IPS-15b (cell line): Measurements from ENCODE around the gene METTL16.

ENCODE experiments used
- H3K27me3 ChIP-seq: one replicate; pipeline ENCODE4 v1.6.1; 2013; ENCODE audit warnings: low read length; ENCODE audit not compliant: control insufficient read depth, insufficient read depth
- H3K36me3 ChIP-seq: one replicate; pipeline ENCODE4 v1.6.1; 2013; ENCODE audit warnings: low read length; ENCODE audit not compliant: control insufficient read depth, insufficient read depth
- H3K4me1 ChIP-seq: one replicate; pipeline ENCODE4 v1.6.1; 2013; ENCODE audit warnings: mild to moderate bottlenecking, low read length; ENCODE audit not compliant: control insufficient read depth, insufficient read depth
- H3K4me3 ChIP-seq: one replicate; pipeline ENCODE4 v1.5.1; 2013; ENCODE audit warnings: low read depth, low read length
- H3K9ac ChIP-seq: one replicate; pipeline ENCODE4 v1.6.1; 2013; ENCODE audit warnings: low read depth, mild to moderate bottlenecking, low read length
- H3K9me3 ChIP-seq: one replicate; pipeline ENCODE4 v1.6.1; 2013; ENCODE audit warnings: mild to moderate bottlenecking, low read length; ENCODE audit not compliant: control insufficient read depth, insufficient read depth

Gene METTL16

DNA sequence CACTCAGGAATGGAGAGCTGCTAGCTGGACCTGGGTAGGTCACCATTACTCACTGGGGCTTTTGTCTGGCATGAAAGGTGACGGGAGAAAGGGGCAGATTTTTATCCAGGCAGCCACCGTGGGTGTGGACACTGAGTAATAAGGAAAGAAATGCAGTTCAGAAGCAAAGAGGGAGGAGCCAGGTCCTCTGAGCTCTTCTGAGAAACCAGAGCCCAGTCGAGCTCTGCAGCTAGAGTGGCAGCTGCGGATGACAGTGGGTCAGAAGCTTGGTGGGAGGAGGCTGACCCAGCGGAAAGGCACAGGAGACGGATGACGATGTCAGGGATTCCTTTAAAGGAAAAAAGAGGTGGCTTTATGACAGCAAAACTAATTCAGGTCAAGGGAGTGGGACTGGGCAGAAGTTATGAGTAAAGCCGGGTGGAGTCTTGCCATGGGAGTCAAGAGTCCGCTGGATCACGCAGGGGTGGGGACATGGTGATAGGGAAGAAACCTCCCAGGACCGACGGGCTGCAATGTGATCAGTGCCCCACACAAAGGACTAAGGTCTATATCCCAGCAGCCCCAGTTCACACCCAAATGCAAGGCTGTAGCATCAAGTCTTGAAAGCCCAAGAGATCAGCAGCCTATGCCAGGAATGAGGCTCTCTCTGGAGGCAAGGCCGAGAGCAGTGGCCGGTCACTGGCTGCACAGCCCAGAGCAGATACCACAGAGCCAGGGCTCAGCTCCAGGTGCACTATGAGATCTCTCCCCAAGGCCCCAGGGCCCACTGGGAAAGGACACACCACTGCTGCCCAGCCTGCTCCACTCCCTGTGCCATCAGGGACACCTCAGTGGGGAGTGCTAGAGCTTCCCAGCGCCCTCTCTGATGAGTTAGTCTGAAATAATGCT, 104.5 kb downstream of the METTL16 start:
- H3K36me3 ChIP-seq = peaks cover 6% of the 10 kb centered on the region
- H3K9me3 ChIP-seq = no peaks in the 10 kb centered on the region
- H3K4me3 ChIP-seq = no peak overlapping the region
- H3K4me1 ChIP-seq = peaks cover 3% of the 10 kb centered on the region
- no peak overlapping the region for H3K9ac ChIP-seq
- H3K27me3 ChIP-seq = no peaks in the 10 kb centered on the region

DNA sequence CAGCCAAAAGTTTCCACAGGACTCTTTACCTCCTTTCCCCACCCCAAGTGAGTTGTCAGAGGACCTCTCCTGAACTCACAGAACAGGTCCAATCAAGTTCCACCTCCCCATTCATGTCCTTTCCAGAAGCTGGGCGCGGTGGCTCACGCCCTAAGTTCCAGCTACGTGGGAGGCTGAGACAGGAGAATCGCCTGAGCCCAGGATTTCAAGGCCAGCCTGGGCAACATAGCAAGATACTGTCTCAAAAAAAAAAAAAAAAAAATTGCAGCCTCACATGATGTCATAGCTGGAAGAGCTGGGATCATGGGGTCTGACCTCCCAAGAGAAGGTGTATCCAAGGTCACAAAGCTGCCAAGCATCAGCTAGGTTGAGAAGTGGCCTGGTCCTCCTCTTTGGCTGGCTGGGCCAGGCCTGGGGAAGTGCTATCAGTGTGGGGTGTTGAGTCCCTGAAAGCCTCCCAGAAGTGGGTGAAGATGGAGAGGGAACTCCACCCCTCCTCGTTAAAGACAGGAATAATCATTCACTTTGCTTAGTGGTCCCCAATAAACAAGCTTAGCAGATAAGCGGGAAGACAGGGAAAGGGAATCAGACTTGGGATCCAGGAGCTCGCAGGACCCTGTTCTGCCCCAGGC, 105.3 kb downstream of the METTL16 start:
- Histone ChIP-seq H3K4me3 (no peak overlapping the region), H3K9me3 (no peaks in the 10 kb centered on the region), H3K27me3 (no peaks in the 10 kb centered on the region), H3K36me3 (peaks cover 6% of the 10 kb centered on the region), H3K9ac (no peak overlapping the region), H3K4me1 (peaks cover 3% of the 10 kb centered on the region)

- no peak overlapping the region for H3K9ac ChIP-seq
- H3K4me3 ChIP-seq = no peak overlapping the region
- peaks cover 4% of the 10 kb centered on the region for H3K36me3 ChIP-seq
- H3K27me3 ChIP-seq = no peaks in the 10 kb centered on the region
- peaks cover 3% of the 10 kb centered on the region for H3K4me1 ChIP-seq
- H3K9me3 ChIP-seq = no peaks in the 10 kb centered on the region
Observed at GRCh38 chr17:2405247-2405926, 106.3 kb downstream of the METTL16 start.

GRCh38 chr17:2403044-2403443, 108.6 kb downstream of the METTL16 start:
- no peak overlapping the region for H3K9ac ChIP-seq
- no peaks in the 10 kb centered on the region for H3K9me3 ChIP-seq
- H3K4me1 ChIP-seq = peaks cover 8% of the 10 kb centered on the region
- H3K36me3 ChIP-seq = peaks cover 4% of the 10 kb centered on the region
- no peaks in the 10 kb centered on the region for H3K27me3 ChIP-seq
- no peak overlapping the region for H3K4me3 ChIP-seq

DNA sequence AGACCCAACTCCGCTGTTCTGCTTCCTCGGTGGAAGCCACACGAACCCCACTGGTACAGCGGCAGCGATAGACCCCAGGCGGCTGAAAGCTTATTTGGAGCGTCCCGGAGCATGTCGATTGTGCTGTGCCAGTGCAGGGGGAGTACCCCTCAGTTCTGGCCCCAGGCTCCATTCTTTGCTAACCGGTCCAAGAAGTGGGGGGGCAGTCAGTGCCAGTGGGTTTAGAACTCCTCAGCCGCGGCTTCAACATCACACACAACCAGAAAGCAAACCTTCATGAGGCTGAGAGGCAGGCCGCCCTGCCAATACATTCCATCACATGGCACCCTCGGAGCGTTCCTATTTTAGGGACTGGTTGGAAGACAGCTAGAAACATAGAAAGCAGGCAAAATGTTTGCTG, 109.1 kb downstream of the METTL16 start:
- Histone ChIP-seq H3K4me3 (peak overlapping the region; percentile 71), H3K9ac (peak overlapping the region; percentile 60), H3K4me1 (peaks cover 12% of the 10 kb centered on the region), H3K36me3 (peaks cover 4% of the 10 kb centered on the region), H3K9me3 (no peaks in the 10 kb centered on the region), H3K27me3 (no peaks in the 10 kb centered on the region)

- Histone ChIP-seq H3K36me3 (no peaks in the 10 kb centered on the region), H3K4me1 (peaks cover 18% of the 10 kb centered on the region), H3K4me3 (peak overlapping the region; percentile 93), H3K9ac (peak overlapping the region; percentile 89), H3K27me3 (no peaks in the 10 kb centered on the region), H3K9me3 (no peaks in the 10 kb centered on the region)
Observed at GRCh38 chr17:2401426-2402221, 110.1 kb downstream of the METTL16 start.

GRCh38 chr17:2400877-2401425, 110.7 kb downstream of the METTL16 start, which contains the start of gene MNT:
MNT (minus strand) TSS chr17:2401060; CDS start chr17:2400712, 348 bp downstream.
- Histone ChIP-seq H3K9ac (peak within 1 kb of the TSS; percentile 89), H3K27me3 (no peaks in the 10 kb centered on the region), H3K9me3 (no peaks in the 10 kb centered on the region), H3K4me1 (peaks cover 22% of the 10 kb centered on the region), H3K4me3 (peak within 1 kb of the TSS; percentile 93), H3K36me3 (no peaks in the 10 kb centered on the region)

DNA sequence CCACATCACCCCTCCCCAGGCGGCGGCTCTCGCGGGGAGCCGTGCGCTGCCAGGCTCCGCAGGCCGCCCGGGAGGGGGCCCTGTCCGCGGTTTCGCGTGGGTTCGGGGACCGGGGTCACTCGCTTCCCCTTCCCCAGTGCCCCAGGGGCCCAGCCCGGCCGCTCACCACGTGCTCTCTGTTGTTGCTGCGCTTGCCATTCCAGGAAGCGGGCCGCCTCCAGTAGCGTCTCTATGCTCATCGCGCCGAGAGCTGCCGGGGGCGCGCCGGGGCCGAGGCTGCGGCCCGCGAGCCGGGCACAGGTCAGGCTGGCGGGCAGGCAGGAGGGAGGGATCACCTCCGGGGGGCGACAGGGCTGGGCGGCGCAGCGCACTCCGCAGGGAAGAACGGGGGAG, 111.2 kb downstream of the METTL16 start:
- Histone ChIP-seq H3K9ac (peak overlapping the region; percentile 14), H3K4me3 (peak overlapping the region; percentile 62), H3K36me3 (no peaks in the 10 kb centered on the region), H3K9me3 (no peaks in the 10 kb centered on the region), H3K27me3 (no peaks in the 10 kb centered on the region), H3K4me1 (peaks cover 25% of the 10 kb centered on the region)

DNA sequence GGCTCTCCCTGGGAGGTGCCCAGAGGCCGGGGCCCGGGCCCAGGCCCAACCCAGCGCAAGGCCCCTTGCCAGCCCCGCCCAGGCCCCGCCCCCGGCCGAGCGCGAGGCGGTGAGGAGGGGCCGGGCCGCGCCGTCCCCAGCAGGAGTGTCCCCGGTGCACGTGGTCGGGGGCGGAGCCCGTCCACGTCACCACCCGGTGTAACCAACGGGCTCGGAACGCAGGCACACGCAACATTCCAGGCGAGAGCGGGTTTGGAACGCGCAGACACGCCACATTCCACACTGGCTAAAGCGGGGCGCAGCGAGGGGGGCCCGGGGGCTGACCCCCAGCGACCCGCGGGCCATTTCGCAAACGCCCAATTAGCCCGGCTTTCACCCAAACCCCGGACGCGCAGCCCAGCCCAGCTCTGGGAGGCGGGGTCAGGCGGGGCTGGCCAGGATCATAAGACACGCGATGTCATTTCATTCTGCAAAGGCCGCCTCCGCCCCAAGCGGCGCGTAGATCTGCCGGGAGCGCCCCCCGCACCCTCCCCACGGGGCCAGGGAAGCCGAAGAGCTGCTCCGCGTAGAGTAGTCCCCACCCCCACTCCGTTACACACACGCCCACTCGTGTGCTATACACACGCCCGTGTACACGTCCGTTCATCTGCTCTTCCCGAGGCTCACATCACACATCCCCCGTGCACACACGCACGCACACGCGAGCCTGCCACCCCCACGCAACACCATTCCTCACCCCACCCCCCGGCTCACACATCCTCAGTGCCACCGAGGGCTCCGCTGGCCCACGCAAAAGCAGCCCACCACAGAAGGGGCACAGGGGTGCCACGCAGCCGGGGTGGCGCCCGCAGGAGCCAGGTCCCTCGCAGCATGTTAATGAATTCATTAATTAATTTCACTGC, 111.9 kb downstream of the METTL16 start:
- Histone ChIP-seq H3K27me3 (no peaks in the 10 kb centered on the region), H3K9ac (peak overlapping the region; percentile 14), H3K9me3 (no peaks in the 10 kb centered on the region), H3K4me3 (peak overlapping the region; percentile 91), H3K36me3 (no peaks in the 10 kb centered on the region), H3K4me1 (peaks cover 25% of the 10 kb centered on the region)
